Body of pancreas (tissue), 4 donors: ENCODE results near the gene FLT1.

Source experiments
- CTCF ChIP-seq, 7 experiments: fragments of 450-650 bp in 4 of 7; fragments of 200-600 bp in 3 of 7; sonication (generic) in 3 of 7; IDR thresholded peaks; one replicate each; pipeline ENCODE4 v1.5.1; 2016 to 2019; ENCODE audit warnings: antibody characterized with exemption in 7 of 7
- POLR2A ChIP-seq, 3 donors: fragments of 450-650 bp; IDR thresholded peaks; one replicate each; pipeline ENCODE4 v1.6.1; 2016; ENCODE audit warnings: antibody characterized with exemption in 3 of 3, mild to moderate bottlenecking in 2 of 3

GRCh38 chr13:28356561-28357021, 138.3 kb downstream of the FLT1 start:
- TF ChIP-seq CTCF (IDR thresholded peaks at IDR 0.05), result no peak
- TF ChIP-seq POLR2A (IDR thresholded peaks at IDR 0.05), result no peak
